Heart left ventricle (tissue), 13 donors: ENCODE data around the gene PTPN5.

ENCODE experiments used
- CTCF ChIP-seq, 12 donors: fragments of 200-600 bp; sonication (generic) in 4 of 12; IDR thresholded peaks; one replicate each; pipeline versions ENCODE4 v1.5.0 to v1.8.0; 2018 to 2022; ENCODE audit warnings: antibody characterized with exemption in 12 of 12, mild to moderate bottlenecking in 5 of 12
- POLR2A ChIP-seq, 2 donors: fragments of 450-650 bp; IDR thresholded peaks; one replicate each; pipeline ENCODE4 v1.6.1; 2017; ENCODE audit warnings: antibody characterized with exemption in 2 of 2, mild to moderate bottlenecking in 2 of 2, moderate library complexity in 2 of 2
- donor health status: ischemic (EF 13 %, LVEDD 7.1; RV severe dilation, severe dysfunction).
- donor health status: DM: no; HTN: yes; CAD: no.
- donor health status: DM: no; HTN: no; CAD: no.
- donor health status: ischemic (EF 25% LVEDD 6.9; RV normal size, moderate dysfunction).
- donor health status: ischemic (EF 25% LVEDD 5.7; RV mildly dilated, moderate dysfunction).
- donor health status: ischemic (EF 35%, LVEDD 5.7; RV mildly dilated, moderate dysfunction).
- donor health status: nonischemic (EF 11% LVEDD 7.7; RV severe dilation, severe dysfunction).
- donor health status: DM: yes; HTN: yes; CAD: no.
- donor health status: PGD.
- donor health status: ischemic (EF 29% LVEDD 5.4; RV normal size, mild dysfunction).
- donor health status: nonischemic (EF 23%, LVEDD 6.1; RV moderate dilation, normal function).

GRCh38 chr11:18774801-18775200 lies 16.8 kb downstream of the PTPN5 start:
- no peak for TF ChIP-seq CTCF (IDR thresholded peaks at IDR 0.05)
- no peak for TF ChIP-seq POLR2A (IDR thresholded peaks at IDR 0.05)
